Measurements from ENCODE around the gene CHST11. TPM values are rescaled to one million over a fixed set of nuclear protein-coding genes. Genes with fewer than 3 reads are reported as not detected.

CHST11 gene
- total and polyA plus RNA-seq, 10 of the 15 experiments (the other 5 are each of a cell fraction or from before 2014, with no cell fraction given) = 1.9 to 38.1 (median 17.2) TPM

- TF ChIP-seq BMI1 (IDR thresholded peaks at IDR 0.05; ENCODE audit: borderline replicate concordance) (0 out of 2 replicates have a peak, but pooled peaks have one; percentile 48), FOS (IDR thresholded peaks at IDR 0.05; ENCODE audit: borderline replicate concordance, extremely low read depth, insufficient read length) (no peak), JUNB (IDR thresholded peaks at IDR 0.05) (no peak), DPF2 (IDR thresholded peaks at IDR 0.05) (peak; percentile 55; the same call in 1 of the 2 replicates), IKZF1 (conservative IDR thresholded peaks at IDR 0.05) (peak; percentile 81; the same call in 1 of the 2 replicates), SPI1 (IDR thresholded peaks at IDR 0.05; ENCODE audit: borderline replicate concordance, insufficient read depth, low read depth, low read length) (no peak), WRNIP1 (IDR thresholded peaks at IDR 0.05; ENCODE audit: borderline replicate concordance, low read depth, low read length) (no peak), MTA2 (IDR thresholded peaks at IDR 0.05; ENCODE audit: low read depth) (peak; percentile 57; the same call in 1 of the 2 replicates), EP300 (IDR thresholded peaks at IDR 0.05; ENCODE audit: borderline replicate concordance in 1 of 2, control insufficient read depth in 1 of 2, low read depth in 2 of 2, low read length in 2 of 2) (0 out of 4 replicates have a peak, but pooled peaks of 1 of the 2 experiments have one; percentile 26), IKZF2 (IDR thresholded peaks at IDR 0.05) (peak; percentile 81 to 89; a peak in 3 of 4 replicates), EED (IDR thresholded peaks at IDR 0.05; ENCODE audit: low read depth) (no peak), KDM1A (IDR thresholded peaks at IDR 0.05; ENCODE audit: borderline replicate concordance) (no peak)
- TF ChIP-seq, protein P1, sequence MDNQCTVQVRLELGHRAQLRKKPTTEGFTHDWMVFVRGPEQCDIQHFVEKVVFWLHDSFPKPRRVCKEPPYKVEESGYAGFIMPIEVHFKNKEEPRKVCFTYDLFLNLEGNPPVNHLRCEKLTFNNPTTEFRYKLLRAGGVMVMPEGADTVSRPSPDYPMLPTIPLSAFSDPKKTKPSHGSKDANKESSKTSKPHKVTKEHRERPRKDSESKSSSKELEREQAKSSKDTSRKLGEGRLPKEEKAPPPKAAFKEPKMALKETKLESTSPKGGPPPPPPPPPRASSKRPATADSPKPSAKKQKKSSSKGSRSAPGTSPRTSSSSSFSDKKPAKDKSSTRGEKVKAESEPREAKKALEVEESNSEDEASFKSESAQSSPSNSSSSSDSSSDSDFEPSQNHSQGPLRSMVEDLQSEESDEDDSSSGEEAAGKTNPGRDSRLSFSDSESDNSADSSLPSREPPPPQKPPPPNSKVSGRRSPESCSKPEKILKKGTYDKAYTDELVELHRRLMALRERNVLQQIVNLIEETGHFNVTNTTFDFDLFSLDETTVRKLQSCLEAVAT (IDR thresholded peaks at IDR 0.05) = 0 out of 2 replicates have a peak, but pooled peaks have one; percentile 25
Measured at GRCh38 chr12:104638218-104638850, 181.6 kb downstream of the CHST11 start (continued).
